ENCODE data around the gene RNF7.

Gene RNF7

DNA sequence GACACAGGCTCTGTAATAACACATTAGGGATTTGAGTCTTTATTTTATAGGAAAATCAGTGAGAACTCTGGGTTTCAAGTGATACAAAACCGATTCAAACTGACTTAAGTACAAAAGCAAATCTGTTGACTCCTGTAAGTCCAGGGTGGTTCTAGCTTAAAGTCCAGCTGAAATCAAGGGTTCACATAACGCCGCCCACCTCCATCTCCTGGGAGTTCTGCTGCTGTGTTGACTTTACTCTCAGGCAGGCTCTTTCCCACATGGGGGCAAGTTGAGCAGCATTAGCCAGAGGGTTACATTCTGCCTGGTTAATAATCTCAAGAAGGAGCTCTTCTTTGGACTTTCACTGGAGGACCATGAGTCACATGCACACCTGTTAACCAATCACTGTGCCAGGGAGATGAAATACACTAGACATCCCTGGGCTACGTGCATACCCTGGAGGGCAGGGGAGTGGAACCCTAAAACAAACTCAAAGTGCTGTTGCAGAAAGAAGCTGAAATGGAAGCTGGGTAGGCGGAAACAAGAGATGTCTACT, 9.7 kb upstream of the RNF7 start:
- TF ChIP-seq, protein P1, sequence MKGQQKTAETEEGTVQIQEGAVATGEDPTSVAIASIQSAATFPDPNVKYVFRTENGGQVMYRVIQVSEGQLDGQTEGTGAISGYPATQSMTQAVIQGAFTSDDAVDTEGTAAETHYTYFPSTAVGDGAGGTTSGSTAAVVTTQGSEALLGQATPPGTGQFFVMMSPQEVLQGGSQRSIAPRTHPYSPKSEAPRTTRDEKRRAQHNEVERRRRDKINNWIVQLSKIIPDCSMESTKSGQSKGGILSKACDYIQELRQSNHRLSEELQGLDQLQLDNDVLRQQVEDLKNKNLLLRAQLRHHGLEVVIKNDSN (IDR thresholded peaks at IDR 0.05) = no peak
- TF ChIP-seq TCF12 (IDR thresholded peaks at IDR 0.05; ENCODE audit: low read depth) = no peak
- TF ChIP-seq, protein P2, sequence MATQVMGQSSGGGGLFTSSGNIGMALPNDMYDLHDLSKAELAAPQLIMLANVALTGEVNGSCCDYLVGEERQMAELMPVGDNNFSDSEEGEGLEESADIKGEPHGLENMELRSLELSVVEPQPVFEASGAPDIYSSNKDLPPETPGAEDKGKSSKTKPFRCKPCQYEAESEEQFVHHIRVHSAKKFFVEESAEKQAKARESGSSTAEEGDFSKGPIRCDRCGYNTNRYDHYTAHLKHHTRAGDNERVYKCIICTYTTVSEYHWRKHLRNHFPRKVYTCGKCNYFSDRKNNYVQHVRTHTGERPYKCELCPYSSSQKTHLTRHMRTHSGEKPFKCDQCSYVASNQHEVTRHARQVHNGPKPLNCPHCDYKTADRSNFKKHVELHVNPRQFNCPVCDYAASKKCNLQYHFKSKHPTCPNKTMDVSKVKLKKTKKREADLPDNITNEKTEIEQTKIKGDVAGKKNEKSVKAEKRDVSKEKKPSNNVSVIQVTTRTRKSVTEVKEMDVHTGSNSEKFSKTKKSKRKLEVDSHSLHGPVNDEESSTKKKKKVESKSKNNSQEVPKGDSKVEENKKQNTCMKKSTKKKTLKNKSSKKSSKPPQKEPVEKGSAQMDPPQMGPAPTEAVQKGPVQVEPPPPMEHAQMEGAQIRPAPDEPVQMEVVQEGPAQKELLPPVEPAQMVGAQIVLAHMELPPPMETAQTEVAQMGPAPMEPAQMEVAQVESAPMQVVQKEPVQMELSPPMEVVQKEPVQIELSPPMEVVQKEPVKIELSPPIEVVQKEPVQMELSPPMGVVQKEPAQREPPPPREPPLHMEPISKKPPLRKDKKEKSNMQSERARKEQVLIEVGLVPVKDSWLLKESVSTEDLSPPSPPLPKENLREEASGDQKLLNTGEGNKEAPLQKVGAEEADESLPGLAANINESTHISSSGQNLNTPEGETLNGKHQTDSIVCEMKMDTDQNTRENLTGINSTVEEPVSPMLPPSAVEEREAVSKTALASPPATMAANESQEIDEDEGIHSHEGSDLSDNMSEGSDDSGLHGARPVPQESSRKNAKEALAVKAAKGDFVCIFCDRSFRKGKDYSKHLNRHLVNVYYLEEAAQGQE (IDR thresholded peaks at IDR 0.05; ENCODE audit: low read depth) = no peak
- no peak for TF ChIP-seq TAF1 (IDR thresholded peaks at IDR 0.05; ENCODE audit: low read depth)
- no peak for TF ChIP-seq NFIC (IDR thresholded peaks at IDR 0.05)
- TF ChIP-seq RAD21 (IDR thresholded peaks at IDR 0.05; ENCODE audit: low read depth) = no peak
- no peak for TF ChIP-seq EGR1 (IDR thresholded peaks at IDR 0.05)
- no peak for TF ChIP-seq ZBTB7A (IDR thresholded peaks at IDR 0.05; ENCODE audit: low read depth)
- TF ChIP-seq, protein P3, sequence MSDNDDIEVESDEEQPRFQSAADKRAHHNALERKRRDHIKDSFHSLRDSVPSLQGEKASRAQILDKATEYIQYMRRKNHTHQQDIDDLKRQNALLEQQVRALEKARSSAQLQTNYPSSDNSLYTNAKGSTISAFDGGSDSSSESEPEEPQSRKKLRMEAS (IDR thresholded peaks at IDR 0.05) = no peak
- no peak for TF ChIP-seq EP300 (IDR thresholded peaks at IDR 0.05; ENCODE audit: borderline replicate concordance)
- no peak for TF ChIP-seq FOXM1 (IDR thresholded peaks at IDR 0.05; ENCODE audit: borderline replicate concordance, low read depth)
- no peak for TF ChIP-seq TEAD4 (IDR thresholded peaks at IDR 0.05)
- TF ChIP-seq YY1 (IDR thresholded peaks at IDR 0.05; ENCODE audit: low read depth) = no peak
- TF ChIP-seq CREB1 (IDR thresholded peaks at IDR 0.05; ENCODE audit: low read depth) = no peak
- no peak for TF ChIP-seq CEBPB (IDR thresholded peaks at IDR 0.05)

DNA sequence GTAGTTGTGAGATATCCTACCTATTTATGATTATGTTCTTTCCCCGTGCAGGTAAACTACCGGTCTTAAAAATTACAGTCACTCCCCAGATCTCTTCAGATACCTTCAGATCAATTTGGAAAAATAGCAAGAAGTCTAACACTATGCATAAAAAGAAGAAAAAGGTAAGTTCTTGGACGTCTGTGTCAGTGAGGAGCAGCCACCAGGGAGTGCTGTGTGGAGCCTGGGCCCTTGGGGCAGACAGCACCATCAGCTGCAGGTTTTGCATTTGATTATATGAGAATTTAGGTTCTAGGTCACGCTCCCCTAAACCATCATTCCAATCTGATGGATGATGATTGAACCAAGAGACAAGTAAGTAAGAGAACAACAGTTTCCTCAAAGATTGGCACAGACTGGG, 8.9 kb upstream of the RNF7 start:
- TF ChIP-seq, protein P1 (IDR thresholded peaks at IDR 0.05) = no peak

DNA sequence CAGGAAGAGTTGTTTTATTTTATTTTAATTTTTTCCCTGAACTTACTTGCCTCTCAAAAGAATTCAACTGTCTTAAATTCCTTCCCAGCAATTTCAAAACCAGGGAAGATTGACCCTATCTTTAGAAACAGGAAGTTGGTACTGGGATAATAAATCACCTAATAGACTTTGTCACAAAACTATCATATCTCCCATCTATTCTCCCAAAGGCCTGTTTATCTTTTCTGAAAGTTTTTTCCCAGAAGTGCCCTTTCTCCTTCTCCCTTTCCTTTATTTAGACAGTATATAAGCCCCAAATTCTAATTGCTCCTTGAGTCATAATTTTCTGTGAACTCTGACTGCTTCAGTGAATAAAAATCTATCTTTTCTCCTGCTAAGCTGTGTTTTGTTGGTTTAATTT, 2.9 kb upstream of the RNF7 start:
- TF ChIP-seq TEAD4 (IDR thresholded peaks at IDR 0.05) (no peak), YY1 (IDR thresholded peaks at IDR 0.05; ENCODE audit: low read depth) (no peak), CEBPB (IDR thresholded peaks at IDR 0.05) (no peak), RAD21 (IDR thresholded peaks at IDR 0.05; ENCODE audit: low read depth) (no peak), EGR1 (IDR thresholded peaks at IDR 0.05) (no peak), FOXM1 (IDR thresholded peaks at IDR 0.05; ENCODE audit: borderline replicate concordance, low read depth) (no peak)
- TF ChIP-seq, protein P1 (IDR thresholded peaks at IDR 0.05) = no peak

DNA sequence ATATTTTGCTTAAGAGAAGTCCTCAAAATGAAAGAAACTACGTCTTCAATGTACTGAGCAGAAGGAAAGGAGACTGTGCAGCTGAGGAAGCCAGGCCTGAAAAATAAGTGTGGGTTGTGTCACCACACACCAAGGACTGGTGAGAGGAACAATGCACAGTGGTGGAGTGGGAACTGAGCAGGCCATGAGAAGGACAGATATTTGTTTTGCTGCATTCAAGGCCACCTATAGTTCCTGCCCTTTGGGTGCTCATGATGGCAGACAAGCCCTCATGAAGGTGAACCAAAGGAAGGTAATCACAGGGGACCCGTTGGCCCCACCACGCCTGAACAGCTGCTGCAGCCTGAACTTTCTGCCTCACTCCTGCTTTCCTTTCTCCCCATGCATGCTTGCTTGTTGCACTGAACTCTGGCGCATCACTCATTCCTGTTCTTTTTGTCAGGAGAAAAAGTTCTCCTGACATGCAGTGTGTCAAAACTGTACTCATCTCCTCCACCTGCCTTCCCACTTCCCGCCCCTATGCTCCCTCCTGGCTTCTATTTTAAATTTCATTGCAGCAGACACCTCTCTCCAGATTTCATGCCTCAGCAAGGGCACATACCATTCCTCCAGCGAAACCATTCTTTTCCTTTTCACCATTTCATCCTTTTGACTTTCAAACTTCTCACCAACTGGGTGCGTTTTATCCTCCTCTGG, 2.2 kb upstream of the RNF7 start:
- TF ChIP-seq NFIC (IDR thresholded peaks at IDR 0.05) (no peak), FOXM1 (IDR thresholded peaks at IDR 0.05; ENCODE audit: borderline replicate concordance, low read depth) (no peak), TAF1 (IDR thresholded peaks at IDR 0.05; ENCODE audit: low read depth) (no peak), EGR1 (IDR thresholded peaks at IDR 0.05) (no peak), YY1 (IDR thresholded peaks at IDR 0.05; ENCODE audit: low read depth) (no peak), CREB1 (IDR thresholded peaks at IDR 0.05; ENCODE audit: low read depth) (no peak), EP300 (IDR thresholded peaks at IDR 0.05; ENCODE audit: borderline replicate concordance) (no peak), CEBPB (IDR thresholded peaks at IDR 0.05) (no peak), TCF12 (IDR thresholded peaks at IDR 0.05; ENCODE audit: low read depth) (no peak), ZBTB7A (IDR thresholded peaks at IDR 0.05; ENCODE audit: low read depth) (no peak), TEAD4 (IDR thresholded peaks at IDR 0.05) (no peak)
- TF ChIP-seq, protein P1 (IDR thresholded peaks at IDR 0.05) = no peak
- TF ChIP-seq, protein P2 (IDR thresholded peaks at IDR 0.05; ENCODE audit: low read depth) = no peak
- TF ChIP-seq, protein P3 (IDR thresholded peaks at IDR 0.05) = no peak

DNA sequence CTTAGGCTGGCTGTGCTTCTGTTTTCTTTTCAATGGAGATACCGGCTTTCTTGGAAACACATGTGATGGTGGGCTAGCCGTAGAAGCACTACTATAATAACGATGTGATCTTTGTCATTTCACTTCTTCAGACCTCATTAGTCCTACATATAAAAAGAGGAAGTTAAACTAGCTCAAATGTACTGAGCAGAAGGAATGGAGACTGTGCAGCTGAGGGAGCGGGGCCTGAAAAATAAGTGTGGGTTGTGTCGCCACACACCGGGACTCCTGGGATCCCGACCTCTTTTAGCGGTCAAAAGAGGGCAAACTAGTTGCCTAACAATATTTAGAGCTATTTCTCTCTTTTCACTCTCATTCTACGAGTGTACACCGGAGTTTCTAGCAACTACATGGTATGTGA, 1.0 kb upstream of the RNF7 start:
- TF ChIP-seq TEAD4 (IDR thresholded peaks at IDR 0.05) = no peak
- no peak for TF ChIP-seq EP300 (IDR thresholded peaks at IDR 0.05; ENCODE audit: borderline replicate concordance)
- no peak for TF ChIP-seq EGR1 (IDR thresholded peaks at IDR 0.05)
- TF ChIP-seq TAF1 (IDR thresholded peaks at IDR 0.05; ENCODE audit: low read depth) = no peak
- no peak for TF ChIP-seq YY1 (IDR thresholded peaks at IDR 0.05; ENCODE audit: low read depth)
- no peak for TF ChIP-seq CEBPB (IDR thresholded peaks at IDR 0.05)
- no peak for TF ChIP-seq NFIC (IDR thresholded peaks at IDR 0.05)
- TF ChIP-seq, protein P2 (IDR thresholded peaks at IDR 0.05; ENCODE audit: low read depth) = no peak
- TF ChIP-seq, protein P1 (IDR thresholded peaks at IDR 0.05) = no peak
- no peak for TF ChIP-seq CREB1 (IDR thresholded peaks at IDR 0.05; ENCODE audit: low read depth)
- no peak for TF ChIP-seq ZBTB7A (IDR thresholded peaks at IDR 0.05; ENCODE audit: low read depth)
- TF ChIP-seq RAD21 (IDR thresholded peaks at IDR 0.05; ENCODE audit: low read depth) = no peak
- no peak for TF ChIP-seq TCF12 (IDR thresholded peaks at IDR 0.05; ENCODE audit: low read depth)
